Stimulated activated CD4-positive, alpha-beta T cell treated with anti-CD3 and anti-CD28 coated beads, Interleukin-1b, Interleukin-23, amount 100 ng/mL, for 1 hour (primary cell): Measurements from ENCODE around the gene CNTN6.

ENCODE experiments used
- DNase-seq, 2 donors: peaks; one replicate each; pipeline ENCODE4 v3.0.0-alpha.2; 2020; ENCODE audit warnings: low read depth in 2 of 2

CNTN6 gene

GRCh38 chr3:1172644-1173043, 79.8 kb downstream of the CNTN6 start:
- no peak for DNase-seq

- no peak for DNase-seq
Observed at GRCh38 chr3:1179146-1179545, 86.3 kb downstream of the CNTN6 start.

- no peak for DNase-seq
Observed at GRCh38 chr3:1183320-1184048, 90.7 kb downstream of the CNTN6 start.

- DNase-seq, result no peak
Observed at GRCh38 chr3:1190569-1190968, 97.7 kb downstream of the CNTN6 start.

- no peak for DNase-seq
Observed at GRCh38 chr3:1191026-1191425, 98.2 kb downstream of the CNTN6 start.

GRCh38 chr3:1195947-1196346, 103.1 kb downstream of the CNTN6 start:
- no peak for DNase-seq

- DNase-seq, result no peak
Observed at GRCh38 chr3:1197051-1197450, 104.2 kb downstream of the CNTN6 start.

- DNase-seq, result no peak
Observed at GRCh38 chr3:1200371-1200770, 107.5 kb downstream of the CNTN6 start.

- no peak for DNase-seq
Observed at GRCh38 chr3:1207904-1208303, 115.1 kb downstream of the CNTN6 start.

- no peak for DNase-seq
Observed at GRCh38 chr3:1214933-1215332, 122.1 kb downstream of the CNTN6 start.

GRCh38 chr3:1216856-1217255, 124.0 kb downstream of the CNTN6 start:
- no peak for DNase-seq

GRCh38 chr3:1227111-1227510, 134.3 kb downstream of the CNTN6 start:
- DNase-seq, result no peak

GRCh38 chr3:1228289-1228688, 135.5 kb downstream of the CNTN6 start:
- no peak for DNase-seq

- DNase-seq, result no peak
Observed at GRCh38 chr3:1230920-1231319, 138.1 kb downstream of the CNTN6 start.

GRCh38 chr3:1232276-1232675, 139.5 kb downstream of the CNTN6 start:
- no peak for DNase-seq

GRCh38 chr3:1235526-1236120, 142.8 kb downstream of the CNTN6 start:
- DNase-seq, result no peak

- no peak for DNase-seq
Observed at GRCh38 chr3:1251282-1252060, 158.6 kb downstream of the CNTN6 start.

- DNase-seq, result no peak
Observed at GRCh38 chr3:1252061-1252430, 159.2 kb downstream of the CNTN6 start.

- no peak for DNase-seq
Observed at GRCh38 chr3:1262246-1262645, 169.4 kb downstream of the CNTN6 start.

- no peak for DNase-seq
Observed at GRCh38 chr3:1263121-1263520, 170.3 kb downstream of the CNTN6 start.

GRCh38 chr3:1269808-1270207, 177.0 kb downstream of the CNTN6 start:
- no peak for DNase-seq

GRCh38 chr3:1272546-1273265, 179.9 kb downstream of the CNTN6 start:
- DNase-seq, result no peak
